NCI-H2029 treated with DMSO at 0.1 percent for 48 hours (cell line): ENCODE results near the gene KRTAP4-12.
"Not testable (repeated sequence)": the region's sequence is repeated elsewhere in the genome, so short reads cannot be mapped to it uniquely, and the experiment has no call there.

Experiments used
- DNase-seq: peaks from one replicate; lab custom pipeline; 2025; lab: John Stamatoyannopoulos, UW

Gene KRTAP4-12

DNA sequence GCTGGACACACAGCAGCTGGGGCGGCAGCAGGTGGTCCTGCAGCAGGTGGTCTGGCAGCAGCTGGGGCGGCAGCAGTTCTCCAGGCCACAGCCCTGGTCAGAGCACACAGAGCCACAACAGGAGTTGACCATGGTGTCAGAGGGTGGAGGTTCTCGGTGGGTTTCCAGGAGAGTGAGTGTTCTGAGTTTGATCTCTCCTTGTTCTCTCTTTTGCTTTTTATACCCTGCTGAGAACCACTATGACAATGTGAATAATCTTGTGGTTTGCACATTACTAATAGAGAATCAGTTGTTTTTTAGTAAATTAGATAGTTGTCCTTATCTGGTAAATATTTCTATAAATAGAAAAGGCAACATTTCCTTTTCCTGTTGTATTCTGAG lies at the start of gene KRTAP4-12:
Gene KRTAP4-12 (minus strand): TSS at position 192 of the 381 bp plus-strand sequence. CDS start 60 bp downstream, at position 132.
- DNase-seq, result not testable (repeated sequence)

- no peak for DNase-seq
Measured at GRCh38 chr17:41171886-41172285, 47.9 kb upstream of the KRTAP4-12 start.

GRCh38 chr17:41168121-41168520 lies 44.1 kb upstream of the KRTAP4-12 start, which contains the start of gene KRTAP4-3:
Gene KRTAP4-3 (minus strand): TSS chr17:41168221. CDS start chr17:41168172, 49 bp downstream.
- no peak for DNase-seq

DNA sequence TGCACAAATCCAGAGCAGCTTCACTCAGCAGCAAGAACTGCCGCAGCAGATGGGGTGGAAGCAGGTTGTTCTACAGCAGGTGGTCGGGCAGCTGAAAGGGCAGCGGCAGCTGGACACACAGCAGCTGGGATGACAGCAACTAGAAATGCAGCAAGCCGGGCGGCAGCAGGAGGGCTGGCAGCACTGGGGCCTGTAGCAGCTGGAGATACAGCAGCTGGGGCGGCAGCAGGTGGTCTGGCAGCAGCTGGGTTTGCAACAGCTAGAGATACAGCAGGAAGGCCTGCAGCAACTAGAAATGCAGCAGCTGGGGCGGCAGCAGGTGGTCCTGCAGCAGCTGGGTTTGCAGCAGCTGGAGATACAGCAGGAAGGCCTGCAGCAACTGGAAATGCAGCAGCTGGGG lies 43.6 kb upstream of the KRTAP4-12 start:
- DNase-seq, result no peak

DNA sequence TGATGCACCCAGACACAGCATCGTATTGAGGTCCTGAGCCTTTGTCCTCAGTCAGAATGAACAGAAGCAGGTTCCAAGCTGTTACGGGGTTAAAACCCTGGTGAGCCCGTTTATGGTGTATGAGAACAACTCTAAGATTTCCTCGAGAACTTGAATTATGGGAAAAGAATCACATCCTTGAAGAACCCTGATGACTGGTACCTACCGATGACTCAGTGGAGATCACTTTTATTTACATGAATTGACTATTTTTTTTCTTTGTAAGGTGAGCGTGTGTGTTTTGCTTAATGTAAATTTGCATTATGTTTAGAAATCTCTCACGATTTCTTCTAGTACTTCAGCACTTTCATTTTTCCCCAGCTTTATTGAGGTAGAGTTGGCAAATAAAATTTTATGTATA lies 39.8 kb upstream of the KRTAP4-12 start:
- DNase-seq, result no peak

DNA sequence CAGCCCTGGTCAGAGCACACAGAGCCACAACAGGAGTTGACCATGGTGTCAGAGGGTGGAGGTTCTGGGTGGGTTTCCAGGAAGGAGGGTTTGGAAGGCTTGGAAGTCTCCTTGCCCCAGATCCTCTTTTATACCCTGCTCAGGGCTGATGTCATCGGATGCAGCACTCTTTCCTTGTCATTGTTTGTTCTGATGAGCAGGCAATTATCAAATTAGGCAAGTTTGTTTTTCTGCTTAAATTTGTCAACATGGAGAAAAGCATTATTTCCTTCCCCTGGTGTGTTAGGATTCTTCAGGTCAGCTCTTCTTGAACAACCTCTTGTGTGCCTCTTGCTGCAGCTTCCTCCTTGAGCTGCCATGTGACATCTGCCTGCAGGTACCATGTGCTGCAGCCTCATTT lies 36.7 kb upstream of the KRTAP4-12 start, which contains the start of gene KRTAP4-4:
Gene KRTAP4-4 (minus strand): TSS at position 101 of the 400 bp plus-strand sequence. CDS start 57 bp downstream, at position 44.
- DNase-seq, result no peak

GRCh38 chr17:41160190-41160589 lies 36.2 kb upstream of the KRTAP4-12 start:
- DNase-seq, result not testable (repeated sequence)

GRCh38 chr17:41153856-41154255 lies 29.9 kb upstream of the KRTAP4-12 start:
- no peak for DNase-seq

DNA sequence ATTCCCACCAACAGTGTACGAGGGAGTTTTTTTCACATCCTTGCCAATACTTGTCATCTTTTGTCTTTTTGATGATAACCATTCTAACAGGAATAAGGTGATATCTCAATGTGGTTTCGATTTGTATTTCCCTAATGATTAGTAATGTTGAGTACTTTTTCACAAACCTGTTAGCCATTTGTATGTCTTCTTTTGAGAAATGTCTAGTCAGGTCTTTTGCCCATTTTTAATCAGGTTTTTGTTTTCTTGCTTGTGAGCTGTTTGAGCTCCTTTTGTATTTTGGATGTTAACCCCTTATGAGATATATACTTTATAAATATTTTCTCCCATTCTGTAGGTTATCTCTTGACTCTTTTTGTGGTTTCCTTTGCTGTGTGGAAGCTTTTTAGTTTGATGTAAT lies 27.5 kb upstream of the KRTAP4-12 start:
- no peak for DNase-seq

GRCh38 chr17:41150026-41150425 lies 26.0 kb upstream of the KRTAP4-12 start:
- DNase-seq, result no peak

GRCh38 chr17:41149652-41149985 lies 25.6 kb upstream of the KRTAP4-12 start, which contains the start of gene KRTAP4-5:
Gene KRTAP4-5 (minus strand): TSS chr17:41149825. CDS start chr17:41149767, 58 bp downstream.
- no peak for DNase-seq

- DNase-seq, result not testable (repeated sequence)
Measured at GRCh38 chr17:41148971-41149651, 25.1 kb upstream of the KRTAP4-12 start.

DNA sequence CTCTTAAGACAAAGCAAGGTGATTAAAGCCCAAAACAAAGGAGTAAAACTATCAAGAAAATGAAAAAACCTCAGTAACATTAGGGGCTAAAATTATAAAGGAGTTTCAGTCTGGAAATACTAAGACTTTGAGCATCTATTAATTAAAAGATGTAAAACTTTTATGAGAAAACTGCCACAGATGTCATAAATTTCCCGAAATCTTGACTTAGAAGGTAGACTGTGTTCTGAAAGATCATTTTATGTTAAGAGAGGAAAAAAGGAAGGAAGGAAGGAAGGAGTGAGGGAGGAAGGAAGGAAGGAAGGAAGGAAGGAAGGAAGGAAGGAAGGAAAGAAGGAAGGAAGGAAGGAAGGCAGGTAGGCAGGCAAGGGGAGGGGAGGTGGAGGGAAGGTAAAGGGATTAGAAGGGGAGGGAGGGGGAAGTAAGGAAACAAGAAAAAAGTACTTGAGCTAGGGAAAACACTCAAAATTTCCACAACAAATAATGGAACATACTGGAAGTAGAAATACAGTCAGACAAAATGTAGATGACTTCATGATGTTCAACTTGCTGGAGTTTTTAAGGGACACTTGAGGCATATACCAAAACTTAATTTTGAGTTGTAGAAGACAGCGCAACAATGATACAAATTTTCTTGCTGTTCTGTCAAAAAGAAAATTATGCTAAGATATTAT lies 23.7 kb upstream of the KRTAP4-12 start:
- no peak for DNase-seq

- no peak for DNase-seq
Measured at GRCh38 chr17:41145261-41145660, 21.3 kb upstream of the KRTAP4-12 start.

GRCh38 chr17:41144846-41145245 lies 20.9 kb upstream of the KRTAP4-12 start:
- DNase-seq, result no peak

- DNase-seq, result no peak
Measured at GRCh38 chr17:41141361-41141760, 17.4 kb upstream of the KRTAP4-12 start.

DNA sequence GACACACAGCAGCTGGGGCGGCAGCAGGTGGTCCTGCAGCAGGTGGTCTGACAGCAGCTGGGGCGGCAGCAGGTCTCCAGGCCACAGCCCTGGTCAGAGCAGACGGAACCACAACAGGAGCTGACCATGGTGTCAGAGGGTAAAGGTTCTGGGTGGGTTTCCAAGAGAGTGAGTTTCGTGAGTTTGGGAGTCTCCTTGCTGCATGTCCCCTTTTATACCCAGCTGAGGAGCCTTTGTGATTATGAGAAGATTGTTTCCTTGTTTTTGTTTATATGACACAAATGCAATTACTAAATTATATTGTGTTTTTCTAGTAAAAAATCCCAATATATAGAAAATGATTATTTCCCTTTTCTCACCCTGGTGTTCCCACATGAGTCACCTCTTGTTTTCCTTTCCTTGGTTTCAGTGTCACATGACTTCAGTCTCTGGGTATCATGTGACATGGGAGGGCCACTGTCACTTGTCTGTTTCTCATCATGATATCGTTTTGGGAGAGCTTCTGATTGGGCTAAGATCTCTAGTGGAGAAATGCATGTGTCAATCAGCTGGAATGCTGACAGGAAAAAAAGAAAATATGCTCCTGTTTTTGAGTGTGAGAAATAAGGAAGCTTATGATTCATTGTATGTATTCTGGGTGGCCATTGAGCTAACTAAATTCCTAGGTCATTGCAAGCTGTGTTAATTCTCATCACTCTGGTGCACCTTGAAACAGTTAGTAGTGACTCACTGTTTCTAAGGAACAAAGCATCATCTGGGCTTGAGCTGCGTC lies 16.6 kb upstream of the KRTAP4-12 start, which contains the start of gene KRTAP4-6:
Gene KRTAP4-6 (minus strand): TSS at position 185 of the 772 bp plus-strand sequence. CDS start 57 bp downstream, at position 128.
- no peak for DNase-seq

DNA sequence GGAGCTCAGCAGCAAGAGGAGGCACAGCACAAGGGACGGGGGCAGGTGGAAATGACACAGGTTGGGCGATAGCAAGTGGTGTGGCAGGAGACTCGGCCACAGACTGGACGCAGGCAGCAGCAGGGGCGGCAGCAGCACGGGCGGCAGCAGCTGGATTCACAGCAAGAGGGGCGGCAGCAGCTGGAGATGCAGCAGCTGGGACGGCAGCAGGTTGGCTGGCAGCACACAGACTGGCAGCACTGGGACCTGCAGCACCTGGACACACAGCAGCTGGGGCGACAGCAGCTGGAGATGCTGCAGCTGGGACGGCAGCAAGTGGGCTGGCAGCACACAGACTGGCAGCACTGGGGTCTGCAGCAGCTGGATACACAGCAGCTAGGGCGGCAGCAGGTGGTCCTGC lies 15.9 kb upstream of the KRTAP4-12 start:
- DNase-seq, result not testable (repeated sequence)

- DNase-seq, result no peak
Measured at GRCh38 chr17:41133880-41134735, 10.1 kb upstream of the KRTAP4-12 start.

GRCh38 chr17:41131979-41132378 lies 8.0 kb upstream of the KRTAP4-12 start:
- no peak for DNase-seq

GRCh38 chr17:41127371-41127770 lies 3.4 kb upstream of the KRTAP4-12 start:
- no peak for DNase-seq
